Neural cell (in vitro differentiated cells): Measurements from ENCODE around the gene HMGN2. TPM values are rescaled to one million over a fixed set of nuclear protein-coding genes. Genes with fewer than 3 reads are reported as not detected.

Experiments used
- H2AFZ ChIP-seq: fragments of 200-600, 300-800 bp; sonication (generic), shearing (Covaris generic); 2 replicates; pipeline ENCODE4 v1.6.0; 2014; ENCODE audit warnings: low read depth, mild to moderate bottlenecking, antibody characterized with exemption, low read length, moderate library complexity
- H3F3A ChIP-seq: fragments of 200-600 bp; shearing (Covaris generic); 2 replicates; pipeline ENCODE4 v1.6.1; 2016; ENCODE audit warnings: mild to moderate bottlenecking, moderate library complexity, mixed read lengths, antibody characterized with exemption, low read length; ENCODE audit not compliant: insufficient read depth, poor library complexity, severe bottlenecking
- H3K27ac ChIP-seq: fragments of 200-600, 300-800 bp; sonication (generic), shearing (Covaris generic); 2 replicates; pipeline ENCODE4 v1.5.1; 2014; ENCODE audit warnings: mild to moderate bottlenecking, low read length, moderate library complexity
- H3K27me3 ChIP-seq: fragments of 300-800, 200-600 bp; sonication (generic), shearing (Covaris generic); 2 replicates; pipeline ENCODE4 v1.6.0; 2014; ENCODE audit warnings: mild to moderate bottlenecking, low read depth, low read length, moderate library complexity; ENCODE audit not compliant: insufficient read depth
- H3K36me3 ChIP-seq: fragments of 300-800, 200-600 bp; sonication (generic), shearing (Covaris generic); 2 replicates; pipeline ENCODE4 v1.5.1; 2014; ENCODE audit warnings: mild to moderate bottlenecking, antibody characterized with exemption, low read length, moderate library complexity; ENCODE audit not compliant: insufficient read depth
- H3K4me2 ChIP-seq: fragments of 300-800, 200-600 bp; sonication (generic), shearing (Covaris generic); 2 replicates; pipeline ENCODE4 v1.6.0; 2014; ENCODE audit warnings: mild to moderate bottlenecking, low read length
- H3K4me3 ChIP-seq: fragments of 300-800, 200-600 bp; sonication (generic), shearing (Covaris generic); 2 replicates; pipeline ENCODE4 v1.5.1; 2014; ENCODE audit warnings: mild to moderate bottlenecking, low read length, moderate library complexity
- H3K79me2 ChIP-seq: fragments of 200-600 bp; shearing (Covaris generic); replicated peaks from 2 replicates; pipeline ENCODE4 v1.6.0; 2014; ENCODE audit warnings: mild to moderate bottlenecking, low read length, moderate library complexity; ENCODE audit not compliant: insufficient read depth
- H3K9ac ChIP-seq: fragments of 300-800, 200-600 bp; sonication (generic), shearing (Covaris generic); 2 replicates; pipeline ENCODE4 v1.6.1; 2016; ENCODE audit warnings: mild to moderate bottlenecking, low read length, mixed read lengths
- H3K9me2 ChIP-seq: fragments of 200-600 bp; shearing (Covaris generic); 2 replicates; pipeline ENCODE4 v1.6.1; 2016; ENCODE audit warnings: mild to moderate bottlenecking, low read length, mixed read lengths; ENCODE audit not compliant: insufficient read depth
- H3K9me3 ChIP-seq: fragments of 200-600, 300-800 bp; sonication (generic), shearing (Covaris generic); 2 replicates; pipeline ENCODE4 v1.6.1; 2016; ENCODE audit warnings: mild to moderate bottlenecking, mixed run types, low read length, moderate library complexity, mixed read lengths
- H4K20me1 ChIP-seq: fragments of 200-600 bp; shearing (Covaris generic); 2 replicates; pipeline ENCODE4 v1.6.1; 2016; ENCODE audit warnings: mild to moderate bottlenecking, mixed run types; ENCODE audit not compliant: insufficient read depth
- EP300 ChIP-seq: fragments of 450-650 bp; conservative IDR thresholded peaks from 2 replicates; pipeline ENCODE4 v1.6.1; 2014; ENCODE audit warnings: antibody characterized with exemption, mild to moderate bottlenecking, moderate library complexity; ENCODE audit not compliant: poor library complexity, severe bottlenecking
- EZH2 ChIP-seq: fragments of 200-600, 300-800 bp; shearing (Covaris generic), sonication (generic); IDR thresholded peaks from 2 replicates; pipeline ENCODE4 v1.6.1; 2014; ENCODE audit warnings: antibody characterized with exemption, low read length, borderline replicate concordance, mild to moderate bottlenecking; ENCODE audit not compliant: insufficient read depth, poor library complexity, severe bottlenecking
- MXI1 ChIP-seq: fragments of 450-650 bp; conservative IDR thresholded peaks from 2 replicates; pipeline ENCODE4 v1.6.1; 2014; ENCODE audit warnings: antibody characterized with exemption, mild to moderate bottlenecking; ENCODE audit not compliant: poor library complexity, severe bottlenecking
- POLR2AphosphoS5 ChIP-seq: IDR thresholded peaks from 2 replicates; pipeline ENCODE4 v1.6.1; 2012
- RAD21 ChIP-seq: fragments of 450-650 bp; conservative IDR thresholded peaks from 2 replicates; pipeline ENCODE4 v1.6.1; 2014; ENCODE audit warnings: antibody characterized with exemption, mild to moderate bottlenecking, moderate library complexity
- SMC3 ChIP-seq: fragments of 450-650 bp; conservative IDR thresholded peaks from 2 replicates; pipeline ENCODE4 v1.6.1; 2014; ENCODE audit warnings: antibody characterized with exemption, mild to moderate bottlenecking, moderate library complexity; ENCODE audit not compliant: poor library complexity
- TAF1 ChIP-seq: IDR thresholded peaks from 2 replicates; pipeline ENCODE4 v1.6.1; 2012; ENCODE audit warnings: low read depth
- polyA plus RNA-seq: library from polyadenylated mRNA; depleted of rRNA; stranded (reverse); fragments of >200 nt; gene quantifications from 2 replicates; pipeline ENCODE4 v1.2.3, GENCODE V29; 2014
- TF ChIP-seq, protein P1 (sequence below): fragments of 450-650 bp; IDR thresholded peaks from 2 replicates; pipeline ENCODE4 v1.5.1; 2014; ENCODE audit warnings: antibody characterized with exemption, mild to moderate bottlenecking, moderate library complexity; ENCODE audit not compliant: poor library complexity, severe bottlenecking
- TF ChIP-seq, protein P2 (sequence below): IDR thresholded peaks from 2 replicates; pipeline ENCODE4 v1.6.1; 2012; ENCODE audit warnings: borderline replicate concordance

The HMGN2 gene
- polyA plus RNA-seq, 1 donor from 2014 or later, result 615 TPM

DNA sequence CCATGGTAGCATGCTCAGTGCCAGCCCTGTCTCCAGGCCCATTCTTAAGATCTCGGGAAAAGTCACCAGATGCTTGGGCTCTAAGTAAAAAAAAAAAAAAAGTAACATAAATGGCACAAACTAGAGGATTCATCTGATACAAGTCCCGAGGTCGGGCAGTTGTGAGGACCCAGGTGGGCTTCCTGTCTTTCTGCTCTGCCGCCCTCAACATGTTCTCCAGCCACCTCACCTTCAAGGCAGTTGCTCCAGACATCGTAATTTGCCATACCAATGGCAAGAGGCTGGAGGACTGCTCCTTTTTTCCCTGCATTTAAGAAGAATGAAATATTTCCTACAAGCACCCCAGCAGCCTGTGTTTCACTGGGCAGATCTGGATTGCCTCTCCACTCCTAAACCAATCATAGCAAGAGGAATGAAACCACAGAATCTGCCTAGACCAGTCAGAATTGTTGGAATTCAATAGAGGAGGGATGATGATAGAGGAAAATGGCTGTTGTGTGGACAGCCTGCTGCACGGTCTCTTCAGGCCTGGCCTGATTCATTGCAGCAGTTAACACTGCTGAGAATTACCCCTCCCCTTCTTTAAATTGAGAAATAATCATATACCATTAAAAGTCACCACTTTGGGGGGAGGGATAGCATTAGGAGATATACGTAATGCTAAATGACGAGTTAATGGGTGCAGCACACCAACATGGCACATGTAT lies 5.4 kb downstream of the HMGN2 start:
- Histone ChIP-seq H3K9me3 (no peaks in the 10 kb centered on the region), H3K4me3 (no peak overlapping the region), H2AFZ (no peak overlapping the region), H3K79me2 (peaks cover 21% of the 10 kb centered on the region), H3F3A (no peaks in the 10 kb centered on the region), H4K20me1 (peaks cover 37% of the 10 kb centered on the region), H3K27me3 (no peaks in the 10 kb centered on the region), H3K9ac (no peak overlapping the region), H3K36me3 (peaks cover 7% of the 10 kb centered on the region), H3K9me2 (no peaks in the 10 kb centered on the region), H3K4me2 (no peak overlapping the region), H3K27ac (no peak overlapping the region)
- TF ChIP-seq EZH2 (no peak), SMC3 (no peak), RAD21 (no peak), POLR2AphosphoS5 (no peak)

DNA sequence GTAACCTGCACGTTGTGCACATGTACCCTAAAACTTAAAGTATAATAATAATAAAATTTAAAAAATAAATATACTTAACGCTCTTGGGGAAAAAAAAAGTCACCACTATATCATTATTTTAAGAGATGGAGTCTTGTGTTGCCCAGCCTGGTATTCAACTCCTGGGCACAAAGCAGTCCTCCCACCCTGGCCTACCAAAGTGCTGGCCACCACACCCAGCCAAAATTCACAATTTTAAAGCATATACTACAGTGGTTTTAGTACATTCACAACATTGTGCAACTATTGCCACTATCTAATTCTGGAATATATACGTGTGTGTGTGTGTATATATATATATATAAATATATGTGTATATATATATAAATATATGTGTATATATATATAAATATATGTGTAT lies 5.9 kb downstream of the HMGN2 start:
- H3K9ac ChIP-seq, result no peak overlapping the region
- no peaks in the 10 kb centered on the region for H3K9me3 ChIP-seq
- no peak for TF ChIP-seq EZH2
- TF ChIP-seq MXI1, result no peak
- TF ChIP-seq EP300, result no peak
- no peak for TF ChIP-seq TAF1
- no peak for TF ChIP-seq SMC3
- TF ChIP-seq, protein P1, sequence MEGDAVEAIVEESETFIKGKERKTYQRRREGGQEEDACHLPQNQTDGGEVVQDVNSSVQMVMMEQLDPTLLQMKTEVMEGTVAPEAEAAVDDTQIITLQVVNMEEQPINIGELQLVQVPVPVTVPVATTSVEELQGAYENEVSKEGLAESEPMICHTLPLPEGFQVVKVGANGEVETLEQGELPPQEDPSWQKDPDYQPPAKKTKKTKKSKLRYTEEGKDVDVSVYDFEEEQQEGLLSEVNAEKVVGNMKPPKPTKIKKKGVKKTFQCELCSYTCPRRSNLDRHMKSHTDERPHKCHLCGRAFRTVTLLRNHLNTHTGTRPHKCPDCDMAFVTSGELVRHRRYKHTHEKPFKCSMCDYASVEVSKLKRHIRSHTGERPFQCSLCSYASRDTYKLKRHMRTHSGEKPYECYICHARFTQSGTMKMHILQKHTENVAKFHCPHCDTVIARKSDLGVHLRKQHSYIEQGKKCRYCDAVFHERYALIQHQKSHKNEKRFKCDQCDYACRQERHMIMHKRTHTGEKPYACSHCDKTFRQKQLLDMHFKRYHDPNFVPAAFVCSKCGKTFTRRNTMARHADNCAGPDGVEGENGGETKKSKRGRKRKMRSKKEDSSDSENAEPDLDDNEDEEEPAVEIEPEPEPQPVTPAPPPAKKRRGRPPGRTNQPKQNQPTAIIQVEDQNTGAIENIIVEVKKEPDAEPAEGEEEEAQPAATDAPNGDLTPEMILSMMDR, result no peak
- TF ChIP-seq, protein P2, sequence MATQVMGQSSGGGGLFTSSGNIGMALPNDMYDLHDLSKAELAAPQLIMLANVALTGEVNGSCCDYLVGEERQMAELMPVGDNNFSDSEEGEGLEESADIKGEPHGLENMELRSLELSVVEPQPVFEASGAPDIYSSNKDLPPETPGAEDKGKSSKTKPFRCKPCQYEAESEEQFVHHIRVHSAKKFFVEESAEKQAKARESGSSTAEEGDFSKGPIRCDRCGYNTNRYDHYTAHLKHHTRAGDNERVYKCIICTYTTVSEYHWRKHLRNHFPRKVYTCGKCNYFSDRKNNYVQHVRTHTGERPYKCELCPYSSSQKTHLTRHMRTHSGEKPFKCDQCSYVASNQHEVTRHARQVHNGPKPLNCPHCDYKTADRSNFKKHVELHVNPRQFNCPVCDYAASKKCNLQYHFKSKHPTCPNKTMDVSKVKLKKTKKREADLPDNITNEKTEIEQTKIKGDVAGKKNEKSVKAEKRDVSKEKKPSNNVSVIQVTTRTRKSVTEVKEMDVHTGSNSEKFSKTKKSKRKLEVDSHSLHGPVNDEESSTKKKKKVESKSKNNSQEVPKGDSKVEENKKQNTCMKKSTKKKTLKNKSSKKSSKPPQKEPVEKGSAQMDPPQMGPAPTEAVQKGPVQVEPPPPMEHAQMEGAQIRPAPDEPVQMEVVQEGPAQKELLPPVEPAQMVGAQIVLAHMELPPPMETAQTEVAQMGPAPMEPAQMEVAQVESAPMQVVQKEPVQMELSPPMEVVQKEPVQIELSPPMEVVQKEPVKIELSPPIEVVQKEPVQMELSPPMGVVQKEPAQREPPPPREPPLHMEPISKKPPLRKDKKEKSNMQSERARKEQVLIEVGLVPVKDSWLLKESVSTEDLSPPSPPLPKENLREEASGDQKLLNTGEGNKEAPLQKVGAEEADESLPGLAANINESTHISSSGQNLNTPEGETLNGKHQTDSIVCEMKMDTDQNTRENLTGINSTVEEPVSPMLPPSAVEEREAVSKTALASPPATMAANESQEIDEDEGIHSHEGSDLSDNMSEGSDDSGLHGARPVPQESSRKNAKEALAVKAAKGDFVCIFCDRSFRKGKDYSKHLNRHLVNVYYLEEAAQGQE, result no peak
- no peak for TF ChIP-seq POLR2AphosphoS5
- no peak for TF ChIP-seq RAD21
- H3F3A ChIP-seq, result no peaks in the 10 kb centered on the region
- no peak overlapping the region for H2AFZ ChIP-seq
- H3K36me3 ChIP-seq, result peaks cover 7% of the 10 kb centered on the region
- peaks cover 18% of the 10 kb centered on the region for H3K79me2 ChIP-seq
- H3K4me3 ChIP-seq, result no peak overlapping the region
- no peaks in the 10 kb centered on the region for H3K27me3 ChIP-seq
- H4K20me1 ChIP-seq, result peaks cover 35% of the 10 kb centered on the region
- no peak overlapping the region for H3K4me2 ChIP-seq
- H3K27ac ChIP-seq, result no peak overlapping the region
- no peaks in the 10 kb centered on the region for H3K9me2 ChIP-seq
